Activated naive CD8-positive, alpha-beta T cell treated with anti-CD3 and anti-CD28 coated beads, Interleukin-2, amount 50 U/mL, for 16 hours (primary cell): ENCODE data around the gene URB2.

ENCODE experiments used
- DNase-seq: peaks from one replicate; pipeline ENCODE4 v3.0.0-alpha.2; 2020; ENCODE audit warnings: low read depth, low spot score

Gene URB2

DNA sequence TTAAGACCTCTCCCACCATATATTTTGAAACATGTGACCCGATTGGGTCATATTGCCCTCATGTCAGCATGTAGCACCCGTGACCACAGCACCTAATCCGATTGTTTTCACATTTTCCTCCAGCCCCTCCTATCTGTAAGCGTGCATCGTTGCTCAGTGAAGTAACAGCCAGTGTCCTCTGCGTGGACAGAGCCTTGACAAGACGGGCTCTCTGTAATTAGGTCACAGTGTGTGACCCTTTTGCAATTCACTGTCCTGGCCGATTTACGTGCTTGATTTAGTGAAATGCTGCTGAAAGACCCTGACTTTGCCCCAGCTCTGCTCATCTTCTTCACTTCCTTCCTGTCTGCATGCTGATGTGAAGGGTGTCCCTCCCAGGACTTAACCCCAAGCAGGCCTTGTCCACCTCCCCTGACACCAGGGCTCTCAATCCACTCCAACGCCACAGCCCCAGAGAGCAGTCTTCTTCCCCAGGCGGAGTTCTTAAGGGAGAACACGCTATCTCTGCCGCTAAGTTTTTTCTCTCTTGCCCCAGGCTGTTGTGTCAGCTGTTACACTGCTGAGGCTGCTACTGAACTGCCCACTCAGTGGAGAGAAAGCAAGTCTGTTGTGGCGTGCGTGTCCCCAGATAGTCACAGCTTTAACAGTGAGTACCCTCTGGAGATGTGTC, 19.4 kb downstream of the URB2 start:
- no peak for DNase-seq

DNA sequence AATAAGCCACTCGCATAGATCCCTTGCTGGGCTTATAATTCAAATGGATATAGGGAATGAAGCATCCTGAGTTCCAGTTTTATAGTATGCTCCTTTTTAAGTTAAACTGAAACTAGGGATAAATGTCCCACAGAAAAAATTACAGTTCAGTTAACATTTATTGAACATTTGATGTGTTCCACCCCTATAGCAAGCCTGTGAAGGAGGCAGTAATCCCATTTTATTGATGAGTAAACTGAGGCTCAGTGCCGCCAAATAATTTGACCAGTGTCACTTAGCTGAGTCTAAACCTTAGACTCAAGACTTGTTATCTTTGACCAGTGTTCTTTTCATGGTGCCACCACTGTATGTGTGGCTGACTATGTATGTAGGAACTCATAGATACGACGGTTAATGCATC, 22.4 kb downstream of the URB2 start:
- no peak for DNase-seq

DNA sequence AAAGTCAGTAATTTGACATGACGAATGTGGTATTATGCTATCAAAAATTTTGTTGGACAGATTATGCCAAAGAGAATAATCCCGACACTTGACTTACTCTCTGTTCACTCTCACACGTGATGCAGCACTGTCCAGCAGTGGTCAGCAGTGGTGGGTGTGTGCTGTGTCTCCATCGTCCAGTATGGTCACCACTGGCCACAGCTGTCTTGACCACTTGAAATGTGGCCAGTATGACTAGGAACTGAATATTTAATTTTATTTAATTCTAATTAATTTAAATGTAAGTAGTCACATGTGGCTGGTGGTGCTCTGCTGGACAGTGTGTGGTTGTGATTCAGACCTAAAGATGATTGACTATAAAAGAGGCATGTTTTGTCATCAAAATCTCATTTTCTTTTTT, 24.0 kb downstream of the URB2 start:
- DNase-seq = no peak

DNA sequence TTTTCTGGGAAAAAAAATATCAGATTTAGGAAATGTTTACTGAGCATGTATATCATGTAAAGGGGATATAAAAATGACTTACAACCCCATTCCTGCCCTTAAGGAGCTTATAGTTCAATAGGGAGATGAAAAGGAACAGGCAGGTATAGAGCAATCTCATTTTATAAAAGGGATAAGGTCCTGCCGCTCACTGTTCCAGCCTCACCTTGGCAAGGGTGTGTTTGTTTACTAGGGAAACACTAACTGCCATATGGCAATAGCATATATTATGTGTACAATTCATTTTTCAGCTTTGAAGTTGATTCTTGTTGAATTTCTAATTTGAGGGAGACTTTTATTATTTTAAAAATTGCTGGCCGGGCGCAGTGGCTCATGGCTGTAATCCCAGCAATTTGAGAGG, 25.5 kb downstream of the URB2 start:
- DNase-seq = no peak

DNA sequence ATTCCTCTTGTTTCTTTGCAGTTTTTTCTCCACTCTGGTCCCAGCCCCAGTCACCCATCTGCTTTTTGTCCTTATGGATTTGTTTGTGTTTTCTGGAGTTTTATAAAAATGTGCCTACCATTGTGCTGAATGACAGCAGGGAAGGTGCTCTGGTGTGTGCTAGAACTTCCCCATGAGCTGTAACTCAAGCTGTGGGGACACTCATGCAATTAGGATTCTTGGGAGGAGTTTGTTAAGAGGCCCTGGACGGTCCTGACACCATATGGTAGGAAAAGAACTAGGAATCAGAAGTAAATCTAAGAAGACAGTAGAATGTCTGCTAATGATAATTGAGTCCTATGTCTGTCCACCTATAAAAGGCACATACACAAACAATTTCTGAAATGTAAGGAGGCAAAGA, 27.4 kb downstream of the URB2 start:
- DNase-seq = no peak

DNA sequence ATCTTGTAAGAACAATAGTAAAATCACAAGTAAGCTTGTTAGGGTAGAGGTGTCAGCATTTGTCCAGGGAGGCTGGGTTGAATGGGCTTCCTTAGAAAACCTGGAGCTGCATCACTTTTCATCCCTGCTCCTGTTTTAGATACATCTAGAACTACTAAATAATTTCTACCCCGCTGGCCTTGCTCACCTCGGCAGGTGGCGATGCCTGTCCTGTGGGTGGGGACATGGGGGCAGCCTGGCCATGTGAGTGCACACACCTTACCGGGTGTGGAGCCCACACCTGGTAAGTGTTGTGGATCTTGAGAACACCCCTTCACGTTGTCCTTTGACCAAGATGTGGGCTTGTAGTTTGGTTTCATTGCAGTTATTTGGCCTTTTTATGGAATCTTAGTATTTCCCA, 29.7 kb downstream of the URB2 start:
- no peak for DNase-seq

DNA sequence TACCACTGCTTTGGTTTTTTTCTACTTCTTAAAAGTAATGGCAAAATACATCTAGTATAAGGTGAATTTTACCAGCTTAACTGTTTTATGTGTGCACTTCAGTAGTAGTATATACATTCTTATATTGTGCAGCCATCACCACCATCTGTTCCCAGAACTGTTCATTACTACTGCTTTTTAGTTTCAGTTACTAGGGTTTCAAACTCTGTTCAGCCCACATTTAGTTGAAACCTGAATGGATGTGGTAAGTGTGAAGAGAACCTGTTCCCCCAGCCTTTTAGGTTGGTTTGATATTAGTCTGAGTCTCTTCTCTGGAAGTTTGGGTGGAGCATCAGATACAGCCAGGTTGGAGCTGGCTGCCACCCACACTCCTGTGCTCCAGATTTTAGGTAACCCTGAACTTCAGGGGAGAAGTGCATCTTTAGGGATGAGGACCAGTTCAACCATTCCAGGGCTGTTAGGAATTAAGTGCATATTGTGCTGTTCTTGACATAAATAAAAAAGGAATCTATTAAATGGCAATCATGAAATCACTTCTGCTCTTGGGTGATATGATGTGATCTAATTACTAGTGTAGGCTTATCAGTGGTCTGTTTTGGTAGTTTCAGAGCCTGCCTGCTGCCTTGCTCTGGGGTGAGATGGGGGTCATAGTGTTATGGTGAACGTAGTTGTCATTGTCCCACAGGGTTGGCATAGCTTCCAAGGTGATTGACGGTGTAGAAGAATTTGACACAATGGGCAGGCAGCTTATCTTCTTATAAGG, 32.1 kb downstream of the URB2 start:
- DNase-seq = no peak

DNA sequence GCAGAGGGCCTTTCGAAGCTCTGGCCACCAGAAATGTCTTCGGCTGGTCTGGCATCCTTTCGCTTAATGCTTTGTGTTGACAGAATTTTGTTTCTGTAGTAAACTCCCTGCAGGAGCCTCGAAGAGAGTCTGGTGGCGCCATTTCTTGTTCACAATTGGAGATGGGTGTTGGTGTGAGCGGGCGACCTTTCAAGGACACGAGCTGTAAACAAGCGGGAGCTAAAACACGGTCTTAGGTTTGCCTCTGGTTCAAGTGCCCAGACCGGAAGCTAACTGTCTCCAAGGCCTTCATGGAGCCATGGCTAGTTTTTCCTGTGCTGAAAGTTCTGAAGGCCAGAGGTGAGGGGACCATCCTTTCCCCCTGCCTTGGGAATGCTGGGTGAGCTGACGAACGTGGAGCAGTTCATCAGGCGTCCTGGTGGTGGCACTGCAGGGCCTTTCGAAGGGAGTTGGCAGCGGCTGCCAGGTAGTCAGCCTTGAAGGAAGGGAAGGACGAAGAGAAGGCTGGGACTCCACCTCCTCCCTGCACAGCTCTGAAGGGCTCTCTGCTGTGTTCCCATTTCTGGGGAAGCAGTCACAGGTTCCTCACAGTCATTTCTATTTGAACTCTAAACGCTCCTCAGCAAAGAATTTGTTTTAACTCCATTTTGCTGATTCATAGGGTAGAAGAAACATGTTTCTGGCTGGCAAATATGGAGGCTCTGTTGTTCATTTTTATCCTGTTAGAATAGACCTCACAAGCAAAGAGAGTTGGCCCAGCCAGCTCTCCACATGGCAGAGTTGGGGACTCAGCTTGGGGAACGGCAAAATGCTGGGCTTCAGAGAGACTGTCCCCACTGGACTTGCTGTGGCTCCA, 35.2 kb downstream of the URB2 start:
- peak; percentile 31 for DNase-seq

DNA sequence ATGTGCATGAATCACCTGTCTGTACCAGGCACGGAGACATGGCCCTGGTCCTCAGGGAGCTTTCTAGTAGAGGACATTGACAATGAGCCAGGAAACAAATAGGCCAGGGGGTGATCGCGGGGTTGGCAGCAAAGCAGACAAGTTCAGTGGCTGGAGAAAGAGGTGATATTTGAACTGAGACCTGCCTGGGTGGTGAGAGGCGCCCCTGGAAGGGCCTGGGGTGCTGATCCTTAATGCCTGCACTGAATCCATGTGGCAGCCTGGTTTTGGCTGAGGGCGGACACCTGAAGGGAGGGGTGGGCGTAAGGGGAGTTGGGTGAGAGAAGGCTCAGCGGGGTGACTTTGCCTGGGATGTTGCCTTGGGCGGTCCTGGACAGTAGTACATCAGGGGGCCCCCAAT, 35.9 kb downstream of the URB2 start:
- no peak for DNase-seq

DNA sequence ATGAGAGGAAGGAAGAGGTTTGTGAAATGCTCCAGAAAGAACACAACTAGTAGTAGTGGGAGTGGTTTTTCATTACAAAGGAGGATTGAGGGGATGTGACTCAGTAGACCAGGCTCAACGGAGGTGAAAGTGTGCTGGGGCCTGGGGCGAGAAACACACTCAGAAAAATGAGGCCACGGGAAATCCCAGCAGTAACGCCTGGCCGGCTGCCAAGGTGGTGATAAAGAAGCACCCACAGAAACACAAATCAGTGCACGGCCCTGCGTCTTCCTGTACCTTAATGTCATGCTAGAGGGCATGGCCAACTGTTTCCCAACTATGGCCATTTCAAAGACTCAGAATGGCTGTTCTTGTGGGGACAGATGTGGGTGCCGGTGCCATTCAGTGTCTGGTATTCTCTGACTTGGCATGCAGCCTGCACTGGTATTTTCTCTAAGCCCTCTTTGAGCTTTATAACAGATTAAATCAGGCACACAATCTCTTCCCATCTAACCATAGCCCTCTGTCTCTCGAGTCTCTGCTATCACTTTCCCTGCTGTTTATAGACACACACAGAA, 38.2 kb downstream of the URB2 start:
- DNase-seq = peak; percentile 57

DNA sequence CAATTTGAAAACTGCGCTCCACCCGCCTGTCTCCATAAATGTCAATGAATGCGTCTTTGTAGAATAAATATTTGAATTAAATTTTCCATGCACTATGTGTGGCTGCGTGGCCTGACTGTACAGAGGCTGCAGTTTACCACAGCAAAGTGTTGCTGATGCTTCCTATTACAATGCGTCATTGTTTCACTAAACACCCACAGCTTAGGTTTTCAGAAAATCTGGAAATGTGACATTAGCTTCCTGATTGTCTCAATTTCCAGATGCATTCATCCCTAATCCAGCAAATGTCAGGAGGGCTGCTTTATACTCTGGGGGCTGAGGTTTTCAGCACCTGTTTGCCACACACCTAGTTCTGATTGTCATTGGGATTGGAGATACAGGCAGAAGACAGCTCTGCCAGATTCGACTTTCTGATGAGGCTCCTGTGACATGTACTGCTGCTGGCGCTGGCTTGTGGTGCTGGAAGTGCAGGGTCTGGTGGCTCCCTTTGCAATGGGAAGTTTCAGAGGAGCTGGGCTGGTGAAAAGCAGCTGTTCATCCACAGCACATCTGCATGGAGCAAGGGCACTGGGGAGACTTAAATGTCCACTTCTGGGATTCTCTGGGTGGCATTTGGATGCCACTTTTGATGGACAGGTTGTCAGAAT, 40.0 kb downstream of the URB2 start:
- DNase-seq = no peak

DNA sequence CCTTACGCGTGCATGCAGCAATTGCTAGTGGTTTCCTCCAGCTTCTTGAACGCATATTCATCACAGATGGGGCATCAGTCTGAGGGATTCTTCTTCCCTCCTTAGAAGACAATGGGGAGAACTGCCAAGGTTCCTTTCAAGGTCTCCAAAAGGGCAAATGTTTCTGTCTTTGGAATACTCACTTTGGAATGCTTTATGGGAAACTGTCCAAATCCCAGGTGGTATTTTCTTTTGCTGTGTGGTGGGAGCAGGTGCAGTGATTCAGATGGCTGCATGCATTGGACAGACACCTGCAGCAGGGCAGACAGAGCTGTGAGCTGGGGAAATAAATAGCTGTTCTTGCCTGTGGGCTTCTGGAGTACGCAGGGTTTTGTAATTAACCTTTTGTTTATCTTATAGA, 40.5 kb downstream of the URB2 start:
- no peak for DNase-seq

DNA sequence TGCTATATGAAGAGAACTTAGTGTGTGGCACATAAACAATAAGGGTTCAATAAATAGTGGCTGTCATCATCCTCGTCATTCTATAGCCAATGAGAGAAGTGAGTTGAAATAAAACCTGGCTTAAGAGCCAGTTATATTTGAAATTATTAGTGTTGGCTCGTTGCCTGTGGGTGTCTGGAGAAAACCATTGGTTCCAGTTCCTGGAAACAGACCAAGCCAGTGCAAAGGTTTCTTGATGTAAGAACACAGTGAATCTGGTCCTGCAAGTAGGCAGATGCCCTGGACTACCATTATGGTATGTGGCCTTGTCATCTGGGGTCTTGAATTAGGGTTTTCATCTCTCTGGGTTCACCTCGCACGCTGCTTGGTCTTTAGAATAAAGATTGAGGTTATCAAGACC, 43.3 kb downstream of the URB2 start:
- DNase-seq = no peak

DNA sequence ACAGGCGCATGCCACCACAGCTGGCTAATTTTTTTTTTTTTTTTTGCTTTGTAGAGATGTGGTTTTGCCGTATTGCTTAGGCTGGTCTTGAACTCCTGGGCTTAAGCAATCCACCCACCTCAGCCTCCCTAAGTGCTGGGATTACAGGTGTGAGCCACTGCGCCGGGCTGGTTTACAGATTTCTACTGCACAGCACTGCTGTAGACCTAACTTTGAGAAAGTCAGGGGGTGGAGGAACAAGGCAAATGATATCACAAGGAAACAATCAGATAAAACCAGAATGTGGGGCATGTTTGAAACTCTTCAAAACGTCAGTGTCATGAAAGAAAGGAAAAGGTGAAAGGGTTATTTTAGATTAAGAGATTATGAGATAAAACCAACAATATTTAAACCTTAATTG, 45.3 kb downstream of the URB2 start:
- no peak for DNase-seq

DNA sequence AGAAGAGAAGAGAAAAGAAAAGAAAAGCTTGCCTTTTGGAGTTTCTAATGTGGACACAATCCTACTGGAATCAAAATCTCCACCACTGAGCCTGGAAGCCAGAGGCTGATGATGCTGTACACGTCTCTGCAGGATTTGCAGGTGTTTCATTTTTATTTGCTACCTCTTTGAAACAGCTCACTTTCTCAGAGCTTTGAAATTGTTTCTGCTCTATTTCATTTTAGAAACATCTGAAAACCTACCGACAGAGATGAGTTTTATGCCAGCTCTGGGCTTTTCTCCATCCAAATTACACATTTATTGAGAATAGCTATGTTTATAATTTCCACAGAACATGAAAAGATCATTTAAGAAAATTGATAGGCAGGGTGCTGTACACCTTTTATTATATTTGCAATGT, 46.2 kb downstream of the URB2 start:
- no peak for DNase-seq

DNA sequence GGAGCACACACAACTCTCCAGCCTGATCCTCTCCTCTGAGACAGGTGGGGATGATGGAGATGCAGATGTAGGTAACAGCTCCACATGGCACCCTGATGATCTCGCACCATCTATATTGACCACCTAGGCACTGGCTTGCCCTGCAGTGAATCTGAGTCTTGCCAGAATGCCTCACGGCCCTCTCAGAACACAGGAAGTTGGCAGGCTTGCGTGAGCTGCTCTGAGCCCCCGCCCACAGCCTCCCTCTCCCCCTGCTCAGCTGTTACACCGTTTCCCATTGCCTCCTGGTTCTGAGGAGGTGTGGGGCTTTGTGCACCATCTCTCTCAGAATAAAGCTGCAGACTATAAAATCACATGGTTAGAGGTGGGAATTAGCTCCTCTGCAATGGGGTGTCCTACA, 48.0 kb downstream of the URB2 start:
- no peak for DNase-seq

DNA sequence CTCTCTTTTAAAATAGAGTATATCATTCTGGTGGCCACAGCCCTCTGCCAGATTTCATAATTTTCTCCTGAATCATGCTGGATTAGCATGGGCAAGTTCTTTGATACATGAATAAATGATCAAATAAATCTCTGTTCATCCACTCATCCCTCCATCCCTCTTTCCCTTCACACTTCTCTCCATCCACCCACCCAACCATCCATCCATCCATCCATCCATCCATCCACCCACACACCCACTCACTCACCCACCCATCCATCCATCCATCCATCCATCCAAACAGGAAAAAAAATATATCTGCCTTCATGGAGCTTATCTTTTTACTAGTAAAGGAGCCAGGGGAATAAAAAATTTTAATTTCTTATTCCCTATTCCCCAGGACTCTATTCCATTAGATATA, 49.3 kb downstream of the URB2 start:
- DNase-seq = no peak

DNA sequence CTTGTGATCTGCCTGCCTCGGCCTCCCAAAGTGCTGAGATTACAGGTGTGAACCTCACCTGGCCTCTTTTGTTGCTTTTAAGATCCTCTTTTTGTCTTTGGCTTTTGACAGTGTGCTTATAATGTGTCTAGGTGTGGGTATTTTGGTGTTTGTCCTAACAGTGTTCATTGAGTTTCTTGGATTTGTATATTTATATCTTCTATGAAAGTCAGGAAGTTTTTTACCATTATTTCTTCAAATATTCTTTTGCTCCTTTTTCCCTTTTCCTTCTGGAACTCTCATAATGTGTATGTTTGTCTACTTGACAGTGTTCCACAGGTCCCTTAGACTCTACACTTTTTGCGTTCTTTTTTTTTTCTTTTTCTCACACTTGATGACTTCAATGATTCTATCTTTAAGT, 59.1 kb downstream of the URB2 start:
- no peak for DNase-seq

DNA sequence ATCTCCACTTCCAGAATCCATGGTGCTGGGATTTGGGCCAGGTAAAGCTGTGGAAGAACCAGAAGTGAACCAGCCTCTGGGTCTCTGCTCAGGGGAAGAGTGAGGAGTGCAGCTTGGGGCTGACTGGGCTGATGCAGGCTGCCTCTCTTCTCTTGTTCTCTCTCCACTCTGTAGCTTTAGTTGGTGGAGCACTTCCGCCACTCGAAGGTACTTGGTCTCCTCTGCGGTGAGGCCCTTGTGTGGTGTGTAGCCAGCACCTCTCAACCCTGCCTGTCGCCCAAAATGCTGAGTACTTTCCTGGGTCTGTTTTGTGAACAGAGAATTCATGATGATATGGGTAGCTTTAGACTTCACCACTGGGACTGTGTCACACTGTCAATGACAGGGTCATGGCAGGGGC, 63.2 kb downstream of the URB2 start:
- DNase-seq = no peak

DNA sequence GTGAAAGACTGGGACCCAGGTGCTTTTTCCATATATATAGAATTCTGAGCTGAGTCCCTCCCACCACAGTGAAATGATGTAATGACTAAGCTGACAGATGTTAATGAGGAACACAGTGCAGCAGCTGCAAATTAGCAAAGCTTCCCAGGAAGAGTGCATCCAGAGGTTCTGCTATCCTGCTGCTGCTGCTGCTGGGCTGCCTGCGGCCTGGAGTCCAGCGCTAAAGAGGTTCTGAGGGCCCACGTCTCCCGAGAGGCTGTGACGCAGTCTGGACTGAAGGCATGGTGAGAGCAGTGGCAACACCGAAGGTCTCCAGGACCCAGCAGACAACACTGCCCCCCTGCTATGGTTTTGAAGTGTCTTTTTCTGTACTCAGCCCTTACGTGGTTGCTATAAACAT, 63.9 kb downstream of the URB2 start:
- DNase-seq = no peak

DNA sequence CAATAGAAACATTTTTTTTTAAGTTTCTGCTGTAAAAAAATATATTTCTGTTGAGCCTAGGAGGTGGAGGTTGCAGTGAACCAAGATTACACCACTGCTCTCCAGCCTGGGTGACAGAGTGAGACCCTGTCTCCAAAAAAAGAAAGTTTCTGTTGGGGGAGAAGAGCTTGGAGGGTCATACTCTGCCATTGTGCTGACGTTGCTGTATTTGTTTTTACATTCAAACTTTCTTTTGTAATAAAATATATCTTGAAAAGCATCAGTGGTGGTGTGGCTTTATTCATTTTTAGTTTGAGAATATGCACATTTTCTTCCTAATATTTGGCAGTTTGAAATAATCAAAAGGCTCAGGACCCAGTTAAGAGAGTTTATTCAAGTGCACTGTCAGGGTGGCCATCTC, 64.6 kb downstream of the URB2 start:
- no peak for DNase-seq

DNA sequence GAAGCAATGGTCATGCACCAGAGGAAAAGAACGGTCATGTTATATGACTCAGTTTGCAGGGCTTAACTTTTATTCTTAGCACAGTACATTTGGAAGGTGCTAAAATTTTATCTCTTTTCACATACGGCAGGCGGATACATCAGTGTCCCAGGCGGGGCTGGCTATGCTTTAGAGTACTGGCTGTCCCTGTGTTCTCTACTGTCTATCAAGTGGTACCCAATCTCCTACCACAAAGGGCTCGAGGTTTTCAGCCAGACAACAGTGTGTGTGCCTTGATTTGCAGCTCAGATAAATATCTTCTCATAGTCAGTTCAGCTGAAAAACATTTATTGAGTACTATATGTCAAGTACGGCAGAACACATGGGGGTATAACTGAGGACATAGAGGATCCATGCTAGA, 65.3 kb downstream of the URB2 start:
- DNase-seq = no peak
